Iris pigment epithelial cell (primary cell): ENCODE results near the gene NEK6.

ENCODE experiments used
- DNase-seq: peaks from one replicate; pipeline ENCODE4 v3.0.0-alpha.2; 2011; ENCODE audit warnings: low read depth

The NEK6 gene

GRCh38 chr9:124261736-124262648, 4.2 kb downstream of the NEK6 start:
- DNase-seq = no peak

GRCh38 chr9:124262649-124262972, 4.9 kb downstream of the NEK6 start:
- no peak for DNase-seq

- no peak for DNase-seq
Measured at GRCh38 chr9:124263213-124263612, 5.5 kb downstream of the NEK6 start.

- DNase-seq = no peak
Measured at GRCh38 chr9:124263800-124264426, 6.2 kb downstream of the NEK6 start.

DNA sequence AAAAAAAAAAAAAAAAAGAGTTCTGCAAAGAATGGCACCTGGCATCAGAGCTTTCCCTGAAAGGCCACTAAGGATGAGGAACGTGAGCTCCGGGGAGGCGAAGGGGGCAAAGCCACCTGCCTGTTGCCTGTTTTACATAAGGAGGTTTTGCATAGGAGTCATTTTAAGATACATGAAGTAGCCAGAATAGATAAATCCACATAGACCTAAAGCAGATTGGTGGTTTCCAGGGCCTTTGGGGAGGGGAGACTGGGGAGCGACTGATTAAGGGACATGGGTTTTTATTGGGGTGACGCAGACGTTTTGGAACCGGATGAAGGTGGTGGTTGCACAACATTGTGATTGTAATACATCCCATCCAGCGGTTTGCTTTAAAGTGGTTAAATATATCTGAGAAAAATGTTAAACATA, 7.1 kb downstream of the NEK6 start:
- DNase-seq = peak; percentile 55

- DNase-seq = no peak
Measured at GRCh38 chr9:124265551-124265950, 7.8 kb downstream of the NEK6 start.

DNA sequence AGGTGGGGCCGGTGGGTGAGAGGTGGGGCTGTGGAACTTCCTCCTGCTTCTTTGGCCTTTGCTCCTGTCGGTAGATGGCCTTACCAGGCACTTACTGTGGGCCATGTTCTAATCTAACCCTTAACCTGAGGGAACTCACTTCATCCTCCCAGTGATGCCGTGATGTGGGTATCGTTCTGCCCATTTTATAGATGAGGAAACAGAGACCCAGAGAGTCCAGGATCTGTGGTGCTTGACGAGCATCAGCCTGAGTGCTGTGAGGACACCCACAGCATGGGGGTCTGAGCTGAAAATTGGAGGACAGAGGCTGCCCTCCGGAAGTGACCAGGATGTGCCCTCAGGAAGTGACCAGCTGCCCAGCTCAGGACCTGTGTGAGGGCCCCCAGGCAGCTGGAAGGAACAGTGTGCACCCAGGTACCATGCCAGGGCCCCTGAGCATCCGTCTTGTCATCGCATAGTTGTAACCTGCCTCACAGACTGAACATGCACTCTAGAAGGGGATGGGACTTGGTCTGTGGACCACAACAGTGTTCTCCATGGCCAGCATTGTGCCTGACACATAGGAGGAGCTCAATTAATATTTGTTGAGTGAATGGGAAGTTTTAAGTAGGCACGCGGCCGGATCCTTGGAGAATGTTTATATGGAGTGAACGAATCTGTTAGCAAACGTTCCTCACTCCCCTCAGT, 8.5 kb downstream of the NEK6 start:
- DNase-seq = no peak

GRCh38 chr9:124266826-124267201, 9.1 kb downstream of the NEK6 start:
- no peak for DNase-seq

DNA sequence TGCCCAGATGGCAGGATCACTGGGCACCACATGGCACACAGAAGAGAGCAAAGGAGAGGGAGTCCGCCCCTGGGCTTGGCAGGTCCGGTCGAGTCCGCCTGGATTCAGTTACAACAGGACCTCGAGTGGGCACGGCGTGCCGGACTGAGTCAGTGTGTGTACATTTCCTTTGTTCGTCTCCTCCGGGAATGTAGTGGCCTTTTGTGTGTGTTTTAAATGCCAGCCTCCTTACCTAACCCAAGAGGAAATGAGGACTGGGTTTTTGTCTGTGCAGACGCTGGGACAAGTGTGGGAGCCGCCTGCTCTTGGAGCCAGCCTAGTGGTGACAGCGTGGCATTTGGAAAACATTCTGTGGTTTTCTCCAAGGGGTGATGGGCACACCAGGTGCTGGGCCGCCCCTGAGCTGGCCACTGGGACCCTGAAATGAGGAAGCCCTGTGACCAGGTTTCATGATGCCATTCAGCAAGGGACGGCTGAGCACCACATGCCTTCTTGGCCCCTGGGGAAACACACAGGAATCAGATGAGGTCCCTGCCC, 9.6 kb downstream of the NEK6 start:
- peak; percentile 73 for DNase-seq

DNA sequence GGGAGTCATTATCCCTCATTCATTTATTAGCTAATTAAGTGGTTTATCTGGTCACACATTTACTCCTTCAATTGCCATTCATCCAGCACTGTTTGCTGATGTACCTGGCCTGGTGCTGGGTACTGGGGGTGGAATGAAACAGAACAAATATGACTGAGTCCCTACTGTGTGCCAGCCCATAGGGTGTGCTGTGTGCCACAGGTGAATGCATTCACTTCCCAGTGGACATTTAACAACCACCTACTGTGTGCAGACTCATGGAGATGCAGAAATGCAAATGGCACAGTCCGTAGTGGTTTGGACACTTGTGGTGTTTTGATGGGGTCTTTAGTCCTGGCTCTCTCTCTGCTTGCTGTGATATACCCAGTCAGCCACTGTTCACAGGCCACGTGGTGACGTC, 10.5 kb downstream of the NEK6 start:
- no peak for DNase-seq

- no peak for DNase-seq
Measured at GRCh38 chr9:124268661-124269060, 10.9 kb downstream of the NEK6 start.

- DNase-seq = no peak
Measured at GRCh38 chr9:124269556-124269955, 11.8 kb downstream of the NEK6 start.

GRCh38 chr9:124270504-124271335, 13.0 kb downstream of the NEK6 start:
- no peak for DNase-seq

DNA sequence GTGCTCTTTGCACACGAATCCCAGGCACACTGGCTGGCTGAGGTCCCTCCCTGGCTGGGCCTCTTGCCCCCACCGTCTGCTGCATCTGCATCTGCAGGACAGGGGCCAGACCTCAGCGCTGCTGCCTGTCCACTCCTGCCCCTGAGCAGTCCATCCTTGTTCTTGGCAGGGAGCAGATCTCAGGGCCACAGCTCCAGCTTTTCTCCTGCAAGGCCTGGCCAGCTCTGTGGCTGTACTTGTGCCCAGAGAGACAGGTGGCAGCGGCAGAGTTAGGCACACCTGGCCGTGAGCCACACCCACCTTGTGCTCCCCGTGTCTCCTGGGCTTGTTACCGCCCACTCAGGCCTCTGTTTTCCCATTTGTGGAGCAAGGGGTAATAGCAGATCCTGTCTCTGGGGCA, 13.9 kb downstream of the NEK6 start:
- no peak for DNase-seq

GRCh38 chr9:124272118-124272517, 14.4 kb downstream of the NEK6 start:
- DNase-seq = no peak

GRCh38 chr9:124272979-124273378, 15.2 kb downstream of the NEK6 start:
- DNase-seq = no peak

GRCh38 chr9:124273427-124274160, 15.8 kb downstream of the NEK6 start:
- no peak for DNase-seq

- DNase-seq = no peak
Measured at GRCh38 chr9:124274226-124274625, 16.5 kb downstream of the NEK6 start.

DNA sequence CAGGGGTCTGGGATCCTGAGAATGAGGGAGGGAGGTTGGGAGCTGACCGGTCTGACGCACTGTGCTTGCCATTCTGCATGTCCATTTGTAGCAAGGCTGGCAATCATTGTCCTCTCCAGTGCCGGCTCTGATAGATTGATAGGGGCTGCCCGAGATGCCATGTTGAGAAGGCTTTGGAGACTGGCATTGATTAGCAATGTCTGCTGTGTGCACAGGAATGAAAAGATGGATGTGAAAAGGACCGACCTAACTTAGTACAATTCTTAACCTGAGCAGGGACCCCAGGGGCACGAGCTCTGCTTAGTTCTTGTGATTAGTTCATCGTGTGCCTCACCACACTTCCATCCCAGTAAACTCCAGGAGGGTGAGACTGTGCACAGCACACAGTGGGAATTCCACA, 17.0 kb downstream of the NEK6 start:
- DNase-seq = no peak

GRCh38 chr9:124277420-124277819, 19.7 kb downstream of the NEK6 start:
- DNase-seq = no peak

DNA sequence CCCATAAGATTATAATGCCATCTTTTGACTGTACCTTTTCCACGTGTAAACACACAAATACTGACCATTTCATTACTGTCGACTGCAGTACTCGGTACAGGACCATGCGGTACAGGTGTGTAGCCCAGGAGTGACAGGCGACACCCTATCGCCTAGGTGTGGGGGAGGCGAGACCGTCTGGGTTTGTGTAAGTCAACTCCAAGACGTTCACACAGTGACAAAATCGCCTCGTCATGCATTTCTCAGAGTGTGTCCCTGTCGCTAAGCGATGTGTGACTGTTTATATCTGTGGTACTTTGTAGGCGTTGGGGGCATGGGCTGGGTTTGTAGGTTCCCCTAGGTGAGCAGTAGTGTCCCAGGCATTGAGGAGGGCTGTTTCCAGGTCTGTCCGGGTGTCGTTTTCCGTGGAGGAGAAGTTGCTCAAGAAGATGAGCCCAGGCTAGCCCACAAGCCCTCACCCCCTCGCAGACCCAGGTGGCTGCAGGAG, 20.3 kb downstream of the NEK6 start:
- no peak for DNase-seq
